ENCODE data around the gene FAM200A.

- no peak for TF ChIP-seq CTCF (IDR thresholded peaks at IDR 0.05)
- TF ChIP-seq EP300 (IDR thresholded peaks at IDR 0.05): no peak
- no peak for TF ChIP-seq POLR2A (IDR thresholded peaks at IDR 0.05)
These were observed 46.0 kb upstream of the FAM200A start, which contains the start of gene TMEM225B for GRCh38 chr7:99597762-99598501.
